GM18873 (cell line): Measurements from ENCODE around the gene TSFM.

Experiments
- ATAC-seq: cut with Tn5 transposase; IDR thresholded peaks from one replicate; pipeline ENCODE4 v1.9.1; 2021; ENCODE audit warnings: mild to moderate bottlenecking, moderate library complexity, moderate number of reproducible peaks; ENCODE audit not compliant: unreplicated experiment, low FRiP score

Gene TSFM

GRCh38 chr12:57829025-57829777 lies 46.6 kb downstream of the TSFM start:
- ATAC-seq = no peak

GRCh38 chr12:57830393-57830792 lies 47.8 kb downstream of the TSFM start:
- no peak for ATAC-seq

GRCh38 chr12:57832966-57833365 lies 50.4 kb downstream of the TSFM start:
- ATAC-seq = no peak

- no peak for ATAC-seq
Observed at GRCh38 chr12:57833672-57834071, 51.1 kb downstream of the TSFM start.

GRCh38 chr12:57834086-57834876 lies 51.7 kb downstream of the TSFM start:
- no peak for ATAC-seq

- no peak for ATAC-seq
Observed at GRCh38 chr12:57835366-57836288, 53.0 kb downstream of the TSFM start.

GRCh38 chr12:57836442-57837375 lies 54.1 kb downstream of the TSFM start:
- ATAC-seq = no peak

GRCh38 chr12:57837864-57838562 lies 55.4 kb downstream of the TSFM start:
- no peak for ATAC-seq

GRCh38 chr12:57838594-57839302 lies 56.2 kb downstream of the TSFM start:
- no peak for ATAC-seq

GRCh38 chr12:57839996-57840395 lies 57.4 kb downstream of the TSFM start:
- ATAC-seq = no peak

- no peak for ATAC-seq
Observed at GRCh38 chr12:57840726-57841125, 58.1 kb downstream of the TSFM start.

- no peak for ATAC-seq
Observed at GRCh38 chr12:57841445-57841844, 58.9 kb downstream of the TSFM start.

GRCh38 chr12:57842342-57843294 lies 60.0 kb downstream of the TSFM start:
- ATAC-seq = no peak

- ATAC-seq = no peak
Observed at GRCh38 chr12:57844709-57845477, 62.3 kb downstream of the TSFM start.

GRCh38 chr12:57845478-57846284 lies 63.1 kb downstream of the TSFM start:
- ATAC-seq = no peak

- no peak for ATAC-seq
Observed at GRCh38 chr12:57846285-57846576, 63.6 kb downstream of the TSFM start.
